ENCODE results near the gene ELOVL6. TPM values are rescaled to one million over a fixed set of nuclear protein-coding genes. Genes with fewer than 3 reads are reported as not detected.
"Not testable (repeated sequence)": the region's sequence is repeated elsewhere in the genome, so short reads cannot be mapped to it uniquely, and the experiment has no call there.

The ELOVL6 gene
- total RNA-seq, 2 donors from 2014 or later, result 43.5 to 44.8 TPM

DNA sequence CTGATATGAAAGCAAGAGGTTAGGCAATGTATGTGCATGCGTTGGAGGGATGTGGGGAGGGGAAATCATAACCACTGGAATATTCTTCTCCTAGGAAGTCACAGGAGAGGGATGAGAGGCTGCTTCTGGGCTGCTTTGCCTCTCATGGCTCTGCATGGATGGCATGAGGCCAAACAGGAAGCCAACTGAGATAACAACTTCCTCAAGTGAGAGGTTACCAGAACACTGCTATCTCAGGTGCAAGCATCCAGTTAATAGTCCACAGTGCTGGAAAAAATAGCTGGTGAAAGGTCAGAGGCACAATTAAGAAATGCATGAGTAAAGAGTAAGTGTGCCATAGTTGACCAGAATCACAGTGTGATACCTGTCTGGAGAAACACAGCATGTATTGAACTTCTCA is 113.3 kb downstream of the ELOVL6 start:
- TF ChIP-seq, protein P1, sequence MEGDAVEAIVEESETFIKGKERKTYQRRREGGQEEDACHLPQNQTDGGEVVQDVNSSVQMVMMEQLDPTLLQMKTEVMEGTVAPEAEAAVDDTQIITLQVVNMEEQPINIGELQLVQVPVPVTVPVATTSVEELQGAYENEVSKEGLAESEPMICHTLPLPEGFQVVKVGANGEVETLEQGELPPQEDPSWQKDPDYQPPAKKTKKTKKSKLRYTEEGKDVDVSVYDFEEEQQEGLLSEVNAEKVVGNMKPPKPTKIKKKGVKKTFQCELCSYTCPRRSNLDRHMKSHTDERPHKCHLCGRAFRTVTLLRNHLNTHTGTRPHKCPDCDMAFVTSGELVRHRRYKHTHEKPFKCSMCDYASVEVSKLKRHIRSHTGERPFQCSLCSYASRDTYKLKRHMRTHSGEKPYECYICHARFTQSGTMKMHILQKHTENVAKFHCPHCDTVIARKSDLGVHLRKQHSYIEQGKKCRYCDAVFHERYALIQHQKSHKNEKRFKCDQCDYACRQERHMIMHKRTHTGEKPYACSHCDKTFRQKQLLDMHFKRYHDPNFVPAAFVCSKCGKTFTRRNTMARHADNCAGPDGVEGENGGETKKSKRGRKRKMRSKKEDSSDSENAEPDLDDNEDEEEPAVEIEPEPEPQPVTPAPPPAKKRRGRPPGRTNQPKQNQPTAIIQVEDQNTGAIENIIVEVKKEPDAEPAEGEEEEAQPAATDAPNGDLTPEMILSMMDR (conservative IDR thresholded peaks at IDR 0.05), result no peak
- Mint-ChIP-seq H3K27ac (no peak overlapping the region), H3K4me3 (no peak overlapping the region), H3K27me3 (ENCODE audit: insufficient read depth) (no peaks in the 10 kb centered on the region), H3K36me3 (ENCODE audit: low read depth) (peaks cover 13% of the 10 kb centered on the region), H3K9me3 (peaks cover 18% of the 10 kb centered on the region), H3K4me1 (peaks cover 10% of the 10 kb centered on the region)
- Histone ChIP-seq H3K27me3 (ENCODE audit: control insufficient read depth, insufficient read depth, low read length, poor library complexity, severe bottlenecking) (no peaks in the 10 kb centered on the region), H3K9me3 (ENCODE audit: control insufficient read depth, low read length) (peaks cover 7% of the 10 kb centered on the region), H3K9ac (ENCODE audit: extremely low read depth, low read length, poor library complexity, severe bottlenecking) (no peak overlapping the region), H3K27ac (ENCODE audit: low read depth, low read length) (no peak overlapping the region), H3K4me1 (ENCODE audit: control insufficient read depth, insufficient read depth, low read length) (no peaks in the 10 kb centered on the region), H3K36me3 (ENCODE audit: control insufficient read depth, insufficient read depth, low read length) (no peaks in the 10 kb centered on the region), H3K4me3 (ENCODE audit: low read length) (no peak overlapping the region)
- WGBS, 2 experiments (ENCODE audit: insufficient coverage in 1 of 2, insufficient read length in 1 of 2), result 83 to 91% methylated on average over 1 of the region's 1 CpG
- DNase-seq, result no peak

DNA sequence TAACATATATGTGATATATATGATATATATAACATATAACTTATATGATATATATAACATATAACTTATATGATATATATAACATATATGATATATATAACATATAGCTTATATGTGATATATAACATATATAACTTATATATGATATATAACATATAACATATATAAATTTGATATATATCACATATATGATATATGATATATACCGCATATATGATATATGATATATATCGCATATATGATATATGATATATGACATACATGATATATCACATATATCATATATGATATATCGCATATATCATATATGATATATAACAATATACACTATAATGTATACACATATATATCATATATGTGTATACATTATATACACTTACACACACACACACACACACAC is 114.3 kb downstream of the ELOVL6 start:
- H3K27me3 ChIP-seq (ENCODE audit: control insufficient read depth, insufficient read depth, low read length, poor library complexity, severe bottlenecking), result no peaks in the 10 kb centered on the region
- peaks cover 19% of the 10 kb centered on the region for H3K36me3 Mint-ChIP-seq (ENCODE audit: low read depth)
- TF ChIP-seq, protein P1 (conservative IDR thresholded peaks at IDR 0.05), result no peak
- H3K4me3 Mint-ChIP-seq, result no peak overlapping the region
- H3K9me3 ChIP-seq (ENCODE audit: control insufficient read depth, low read length), result peaks cover 7% of the 10 kb centered on the region
- WGBS, 2 experiments (ENCODE audit: insufficient coverage in 1 of 2, insufficient read length in 1 of 2), result no CpG with 5 or more reads among the region's 3 CpGs
- DNase-seq, result no peak
- no peak overlapping the region for H3K4me3 ChIP-seq (ENCODE audit: low read length)
- H3K36me3 ChIP-seq (ENCODE audit: control insufficient read depth, insufficient read depth, low read length), result no peaks in the 10 kb centered on the region
- no peak overlapping the region for H3K27ac Mint-ChIP-seq
- H3K4me1 Mint-ChIP-seq, result peaks cover 9% of the 10 kb centered on the region
- no peaks in the 10 kb centered on the region for H3K4me1 ChIP-seq (ENCODE audit: control insufficient read depth, insufficient read depth, low read length)
- peaks cover 21% of the 10 kb centered on the region for H3K9me3 Mint-ChIP-seq
- no peaks in the 10 kb centered on the region for H3K27me3 Mint-ChIP-seq (ENCODE audit: insufficient read depth)
- no peak overlapping the region for H3K9ac ChIP-seq (ENCODE audit: extremely low read depth, low read length, poor library complexity, severe bottlenecking)
- no peak overlapping the region for H3K27ac ChIP-seq (ENCODE audit: low read depth, low read length)

DNA sequence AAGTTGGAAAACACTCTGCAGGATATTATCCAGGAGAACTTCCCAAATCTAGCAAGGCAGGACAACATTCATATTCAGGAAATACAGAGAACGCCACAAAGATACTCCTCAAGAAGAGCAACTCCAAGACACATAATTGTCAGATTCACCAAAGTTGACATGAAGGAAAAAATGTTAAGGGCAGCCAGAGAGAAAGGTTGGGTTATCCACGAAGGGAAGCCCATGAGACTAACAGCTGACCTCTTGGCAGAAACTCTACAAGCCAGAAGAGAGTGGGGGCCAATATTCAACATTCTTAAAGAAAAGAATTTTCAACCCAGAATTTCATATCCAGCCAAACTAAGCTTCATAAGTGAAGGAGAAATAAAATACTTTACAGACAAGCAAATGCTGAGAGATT is 120.3 kb downstream of the ELOVL6 start:
- Mint-ChIP-seq H3K36me3 (ENCODE audit: low read depth) (peaks cover 40% of the 10 kb centered on the region), H3K9me3 (peaks cover 36% of the 10 kb centered on the region)
- not testable (repeated sequence) for H3K36me3 ChIP-seq (ENCODE audit: control insufficient read depth, insufficient read depth, low read length); H3K27ac Mint-ChIP-seq; H3K4me3 ChIP-seq (ENCODE audit: low read length); DNase-seq; H3K4me1 ChIP-seq (ENCODE audit: control insufficient read depth, insufficient read depth, low read length); H3K9ac ChIP-seq (ENCODE audit: extremely low read depth, low read length, poor library complexity, severe bottlenecking); H3K27ac ChIP-seq (ENCODE audit: low read depth, low read length); H3K27me3 ChIP-seq (ENCODE audit: control insufficient read depth, insufficient read depth, low read length, poor library complexity, severe bottlenecking); H3K4me3 Mint-ChIP-seq; H3K27me3 Mint-ChIP-seq (ENCODE audit: insufficient read depth); H3K4me1 Mint-ChIP-seq; H3K9me3 ChIP-seq (ENCODE audit: control insufficient read depth, low read length)
- WGBS, 2 experiments (ENCODE audit: insufficient coverage in 1 of 2, insufficient read length in 1 of 2), result 93% methylated on average over 1 of the region's 2 CpGs; no CpG with 5 or more reads in 1 of the 2 experiments

DNA sequence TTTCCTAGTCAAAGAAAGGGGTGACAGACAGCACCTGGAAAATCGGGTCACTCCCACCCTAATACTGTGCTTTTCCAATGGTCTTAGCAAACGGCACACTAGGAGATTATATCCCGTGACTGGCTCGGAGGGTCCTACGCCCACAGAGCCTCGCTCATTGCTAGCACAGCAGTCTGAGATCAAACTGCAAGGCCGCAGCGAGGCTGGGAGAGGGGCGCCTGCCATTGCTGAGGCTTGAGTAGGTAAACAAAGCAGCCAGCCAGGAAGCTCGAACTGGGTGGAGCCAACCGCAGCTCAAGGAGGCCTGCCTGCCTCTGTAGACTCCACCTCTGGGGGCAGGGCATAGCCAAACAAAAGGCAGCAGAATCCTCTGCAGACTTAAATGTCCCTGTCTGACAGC is 121.6 kb downstream of the ELOVL6 start:
- WGBS, 2 experiments (ENCODE audit: insufficient coverage in 1 of 2, insufficient read length in 1 of 2), result 93% methylated on average over 6 to 11 of the region's 11 CpGs
- H3K27me3 ChIP-seq (ENCODE audit: control insufficient read depth, insufficient read depth, low read length, poor library complexity, severe bottlenecking); DNase-seq; H3K4me3 ChIP-seq (ENCODE audit: low read length); H3K27me3 Mint-ChIP-seq (ENCODE audit: insufficient read depth); H3K36me3 ChIP-seq (ENCODE audit: control insufficient read depth, insufficient read depth, low read length); H3K4me1 ChIP-seq (ENCODE audit: control insufficient read depth, insufficient read depth, low read length); H3K9ac ChIP-seq (ENCODE audit: extremely low read depth, low read length, poor library complexity, severe bottlenecking); H3K4me3 Mint-ChIP-seq; H3K27ac ChIP-seq (ENCODE audit: low read depth, low read length); H3K27ac Mint-ChIP-seq; H3K9me3 ChIP-seq (ENCODE audit: control insufficient read depth, low read length): not testable (repeated sequence)
- Mint-ChIP-seq H3K9me3 (peaks cover 31% of the 10 kb centered on the region), H3K4me1 (peaks cover 13% of the 10 kb centered on the region), H3K36me3 (ENCODE audit: low read depth) (peaks cover 36% of the 10 kb centered on the region)
